Breast epithelium (tissue), 4 donors: ENCODE measurements around the gene WDHD1. TPM values are rescaled to one million over a fixed set of nuclear protein-coding genes. Genes with fewer than 3 reads are reported as not detected.
A peak's percentile ranks its signal among the peaks of the same experiment; 100 is the strongest.

Experiments
- DNase-seq, 2 donors: peaks; one replicate each; pipeline ENCODE4 v3.0.0-alpha.2; 2019; ENCODE audit warnings: low spot score in 2 of 2
- H3K27ac ChIP-seq, 2 donors: fragments of 200-600 bp; sonication (generic) in 1 of 2; one replicate each; pipeline ENCODE4 v1.5.1; 2016 to 2019; ENCODE audit warnings: mild to moderate bottlenecking in 1 of 2
- H3K27me3 ChIP-seq, 2 donors: fragments of 200-600 bp; sonication (generic) in 1 of 2; one replicate each; pipeline versions ENCODE4 v1.5.1 to v1.6.0; 2017 to 2019; ENCODE audit warnings: control low read depth in 1 of 2, mild to moderate bottlenecking in 1 of 2
- H3K36me3 ChIP-seq: fragments of 200-600 bp; one replicate; pipeline ENCODE4 v1.5.1; 2019
- H3K4me1 ChIP-seq, 2 donors: fragments of 200-600 bp; sonication (generic); one replicate each; pipeline ENCODE4 v1.5.1; 2016 to 2019; ENCODE audit warnings: control low read depth in 1 of 2
- H3K4me3 ChIP-seq, 3 donors: fragments of 200-600 bp; sonication (generic); 1 replicate in 2 of 3; 2 replicates in 1 of 3; pipeline ENCODE4 v1.5.1; 2016 to 2019; ENCODE audit warnings: mild to moderate bottlenecking in 3 of 3, moderate library complexity in 2 of 3
- H3K9me3 ChIP-seq, 2 donors: fragments of 200-600 bp; sonication (generic) in 1 of 2; one replicate each; pipeline ENCODE4 v1.5.1; 2016 to 2019; ENCODE audit warnings: control low read depth in 1 of 2
- POLR2A ChIP-seq: fragments of 450-650 bp; IDR thresholded peaks from one replicate; pipeline ENCODE4 v1.6.1; 2016; ENCODE audit warnings: antibody characterized with exemption, mild to moderate bottlenecking, moderate library complexity
- POLR2AphosphoS5 ChIP-seq, 3 donors: sonication (generic); formaldehyde crosslinking; IDR thresholded peaks; one replicate each; pipeline ENCODE4 v1.6.1; 2017; ENCODE audit warnings: antibody characterized with exemption in 3 of 3
- intact Hi-C: fragments of 100-400 bp; cut with DNase I; formaldehyde crosslinking; loops from one replicate; pipeline ENCODE4 v1.15.1; 2023; ENCODE audit warnings: low total_unique reads
- total RNA-seq, 3 donors: library from RNA; depleted of rRNA; stranded (reverse); fragments of >200 nt; gene quantifications; one replicate each; pipeline ENCODE4 v1.1.0, GENCODE V29; 2016
- TF ChIP-seq, protein P1 (sequence below), 3 donors: fragments of 450-650 bp; IDR thresholded peaks; one replicate each; pipeline ENCODE4 v1.5.1; 2016 to 2017; ENCODE audit warnings: antibody characterized with exemption in 3 of 3, mild to moderate bottlenecking in 3 of 3, moderate library complexity in 3 of 3

WDHD1 gene
- total RNA-seq, 3 donors from 2014 or later: 1.8 to 3.5 (median 2.3) TPM

DNA sequence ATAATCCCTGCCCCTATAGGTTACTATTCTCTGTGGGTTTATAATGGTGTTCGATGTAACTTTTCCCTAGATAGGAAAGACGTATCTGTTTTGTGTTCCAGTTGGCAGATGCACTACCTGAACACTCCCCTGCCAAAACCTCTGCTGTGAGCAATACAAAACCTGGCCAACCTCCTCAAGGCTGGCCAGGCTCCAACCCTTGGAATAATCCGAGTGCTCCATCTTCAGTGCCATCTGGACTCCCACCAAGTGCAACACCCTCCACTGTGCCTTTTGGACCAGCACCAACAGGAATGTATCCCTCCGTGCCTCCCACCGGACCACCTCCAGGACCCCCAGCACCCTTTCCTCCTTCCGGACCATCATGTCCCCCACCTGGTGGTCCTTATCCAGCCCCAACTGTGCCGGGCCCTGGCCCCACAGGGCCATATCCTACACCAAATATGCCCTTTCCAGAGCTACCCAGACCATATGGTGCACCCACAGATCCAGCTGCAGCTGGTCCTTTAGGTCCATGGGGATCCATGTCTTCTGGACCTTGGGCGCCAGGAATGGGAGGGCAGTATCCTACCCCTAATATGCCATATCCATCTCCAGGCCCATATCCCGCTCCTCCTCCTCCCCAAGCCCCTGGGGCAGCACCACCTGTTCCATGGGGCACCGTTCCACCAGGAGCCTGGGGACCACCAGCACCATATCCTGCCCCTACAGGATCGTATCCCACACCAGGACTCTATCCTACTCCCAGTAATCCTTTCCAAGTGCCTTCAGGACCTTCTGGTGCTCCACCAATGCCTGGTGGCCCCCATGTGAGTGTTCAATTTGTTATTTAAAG lies 35.8 kb upstream of the WDHD1 start:
- H3K4me3 ChIP-seq: no peak overlapping the region
- intact Hi-C loops: no loop called here
- no peaks in the 10 kb centered on the region for H3K4me1 ChIP-seq
- H3K27ac ChIP-seq: peak overlapping the region; percentile 7 to 56
- peak in 1 of 2 donors; percentile 29 for DNase-seq
- TF ChIP-seq POLR2A (no peak), POLR2AphosphoS5 (IDR thresholded peaks at IDR 0.05) (no peak)
- TF ChIP-seq, protein P1, sequence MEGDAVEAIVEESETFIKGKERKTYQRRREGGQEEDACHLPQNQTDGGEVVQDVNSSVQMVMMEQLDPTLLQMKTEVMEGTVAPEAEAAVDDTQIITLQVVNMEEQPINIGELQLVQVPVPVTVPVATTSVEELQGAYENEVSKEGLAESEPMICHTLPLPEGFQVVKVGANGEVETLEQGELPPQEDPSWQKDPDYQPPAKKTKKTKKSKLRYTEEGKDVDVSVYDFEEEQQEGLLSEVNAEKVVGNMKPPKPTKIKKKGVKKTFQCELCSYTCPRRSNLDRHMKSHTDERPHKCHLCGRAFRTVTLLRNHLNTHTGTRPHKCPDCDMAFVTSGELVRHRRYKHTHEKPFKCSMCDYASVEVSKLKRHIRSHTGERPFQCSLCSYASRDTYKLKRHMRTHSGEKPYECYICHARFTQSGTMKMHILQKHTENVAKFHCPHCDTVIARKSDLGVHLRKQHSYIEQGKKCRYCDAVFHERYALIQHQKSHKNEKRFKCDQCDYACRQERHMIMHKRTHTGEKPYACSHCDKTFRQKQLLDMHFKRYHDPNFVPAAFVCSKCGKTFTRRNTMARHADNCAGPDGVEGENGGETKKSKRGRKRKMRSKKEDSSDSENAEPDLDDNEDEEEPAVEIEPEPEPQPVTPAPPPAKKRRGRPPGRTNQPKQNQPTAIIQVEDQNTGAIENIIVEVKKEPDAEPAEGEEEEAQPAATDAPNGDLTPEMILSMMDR (IDR thresholded peaks at IDR 0.05): no peak
- H3K27me3 ChIP-seq: no peaks in the 10 kb centered on the region
- no peaks in the 10 kb centered on the region for H3K36me3 ChIP-seq
- no peaks in the 10 kb centered on the region for H3K9me3 ChIP-seq

DNA sequence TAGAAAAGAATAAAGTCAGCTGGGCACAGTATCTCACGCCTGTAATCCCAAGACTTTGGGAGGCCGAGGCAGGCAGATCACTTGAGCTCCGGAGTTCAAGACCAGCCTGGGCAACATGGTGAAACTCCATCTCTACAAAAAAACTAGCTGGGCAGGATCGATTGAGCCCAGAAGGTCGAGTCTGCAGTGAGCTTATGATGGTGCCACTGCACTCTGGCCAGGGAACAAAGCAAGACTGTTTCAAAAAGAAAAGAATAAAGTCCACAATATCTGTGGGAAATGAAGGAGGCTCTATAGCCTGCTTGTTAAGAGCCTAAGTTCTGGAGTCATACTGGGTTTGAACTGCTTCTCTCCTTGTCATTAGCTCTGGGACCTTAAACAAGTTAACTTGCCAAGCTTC lies 32.4 kb upstream of the WDHD1 start:
- Histone ChIP-seq H3K4me3 (no peak overlapping the region), H3K9me3 (no peaks in the 10 kb centered on the region), H3K27ac (no peak overlapping the region), H3K27me3 (no peaks in the 10 kb centered on the region), H3K36me3 (no peaks in the 10 kb centered on the region), H3K4me1 (no peaks in the 10 kb centered on the region)
- DNase-seq: no peak
- TF ChIP-seq POLR2A (no peak), POLR2AphosphoS5 (IDR thresholded peaks at IDR 0.05) (no peak)
- TF ChIP-seq, protein P1 (IDR thresholded peaks at IDR 0.05): no peak
- intact Hi-C loops: no loop called here

DNA sequence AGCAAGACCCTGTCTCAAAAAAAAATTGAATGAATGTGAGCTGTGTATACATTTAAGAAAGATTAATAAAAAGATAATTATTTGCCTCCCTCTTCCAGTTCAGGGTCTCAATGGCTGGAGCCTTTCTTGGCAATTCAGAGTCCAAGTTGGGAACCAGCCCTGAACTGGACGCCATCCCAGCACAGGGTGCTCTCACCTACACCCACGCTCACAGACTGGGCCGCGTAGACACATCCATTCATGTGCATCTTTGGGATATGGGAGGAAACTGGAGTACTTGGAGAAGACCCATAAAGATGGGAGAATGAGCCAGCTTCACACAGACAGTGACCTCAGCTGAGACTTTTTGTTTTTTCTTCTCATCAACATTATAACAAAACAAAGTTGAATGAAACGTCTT lies 31.0 kb upstream of the WDHD1 start:
- H3K27ac ChIP-seq: no peak overlapping the region
- TF ChIP-seq POLR2A (no peak), POLR2AphosphoS5 (IDR thresholded peaks at IDR 0.05) (no peak)
- TF ChIP-seq, protein P1 (IDR thresholded peaks at IDR 0.05): no peak
- H3K4me3 ChIP-seq: no peak overlapping the region
- peaks cover 0 to 6% of the 10 kb centered on the region in 2 donors for H3K4me1 ChIP-seq
- intact Hi-C loops: no loop called here
- DNase-seq: no peak
- H3K27me3 ChIP-seq: no peaks in the 10 kb centered on the region
- H3K36me3 ChIP-seq: no peaks in the 10 kb centered on the region
- H3K9me3 ChIP-seq: no peaks in the 10 kb centered on the region

DNA sequence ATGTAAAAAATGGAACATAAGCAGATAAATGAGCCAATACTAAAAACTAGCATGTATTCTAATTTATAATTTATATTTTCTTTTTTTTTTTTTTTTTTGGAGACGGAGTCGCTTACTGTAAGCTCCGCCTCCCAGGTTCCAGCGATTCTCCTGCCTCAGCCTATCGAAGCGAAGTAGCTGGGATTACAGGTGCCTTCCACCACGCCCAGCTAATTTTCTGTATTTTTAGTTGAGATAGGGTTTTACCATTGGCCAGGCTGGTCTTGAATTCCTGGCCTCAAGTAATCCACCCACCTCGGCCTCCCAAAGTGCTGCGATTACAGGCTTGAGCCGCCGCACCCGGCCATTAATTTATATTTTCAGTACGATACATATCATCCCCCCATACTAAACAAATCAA lies 27.2 kb upstream of the WDHD1 start:
- intact Hi-C loops: no loop called here
- Histone ChIP-seq H3K36me3 (no peaks in the 10 kb centered on the region), H3K4me3 (no peak overlapping the region), H3K27ac (no peak overlapping the region), H3K4me1 (peaks cover 0 to 9% of the 10 kb centered on the region in 2 donors), H3K27me3 (no peaks in the 10 kb centered on the region), H3K9me3 (no peaks in the 10 kb centered on the region)
- no peak for DNase-seq
- TF ChIP-seq, protein P1 (IDR thresholded peaks at IDR 0.05): no peak
- TF ChIP-seq POLR2AphosphoS5 (IDR thresholded peaks at IDR 0.05) (no peak), POLR2A (no peak)

DNA sequence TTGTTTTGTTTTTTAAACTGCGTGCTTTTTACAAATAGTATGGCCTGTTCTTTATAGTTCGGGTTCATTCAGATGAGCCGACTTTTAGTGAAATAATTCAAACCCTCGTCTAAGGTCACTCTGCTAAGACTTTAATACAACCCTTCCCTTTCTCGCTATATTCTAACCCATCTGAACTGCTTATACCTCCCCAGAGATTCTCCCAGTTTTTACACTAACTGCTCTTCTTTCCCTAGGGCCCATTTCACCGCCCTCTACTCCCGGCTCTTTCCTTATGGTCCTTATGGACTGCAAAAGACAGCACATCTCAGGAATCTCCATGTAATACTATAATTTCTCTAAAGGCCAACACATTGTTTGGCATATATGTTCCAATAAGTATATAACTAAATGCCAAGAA lies 26.6 kb upstream of the WDHD1 start:
- TF ChIP-seq POLR2A: no peak
- TF ChIP-seq, protein P1 (IDR thresholded peaks at IDR 0.05): no peak
- TF ChIP-seq POLR2AphosphoS5 (IDR thresholded peaks at IDR 0.05): no peak
- Histone ChIP-seq H3K4me3 (peak overlapping the region in 1 of 3 donors; percentile 92), H3K9me3 (no peaks in the 10 kb centered on the region), H3K36me3 (no peaks in the 10 kb centered on the region), H3K4me1 (peaks cover 0 to 9% of the 10 kb centered on the region in 2 donors), H3K27ac (peak overlapping the region; percentile 99 to 100), H3K27me3 (no peaks in the 10 kb centered on the region)
- no peak for DNase-seq
- intact Hi-C loops: no loop called here
